Fibroblast of skin of right quadriceps (primary cell): ENCODE measurements around the gene PLEK.
"Not testable (repeated sequence)": the region's sequence is repeated elsewhere in the genome, so short reads cannot be mapped to it uniquely, and the experiment has no call there.

Experiments used
- DNase-seq: peaks from one replicate; pipeline ENCODE4 v3.0.0-alpha.2; 2013

Gene PLEK

GRCh38 chr2:68365087-68365486 is at the start of gene PLEK:
TSS of gene PLEK (plus strand) at chr2:68365282. CDS start at chr2:68365352, 70 bp downstream.
- DNase-seq = no peak

DNA sequence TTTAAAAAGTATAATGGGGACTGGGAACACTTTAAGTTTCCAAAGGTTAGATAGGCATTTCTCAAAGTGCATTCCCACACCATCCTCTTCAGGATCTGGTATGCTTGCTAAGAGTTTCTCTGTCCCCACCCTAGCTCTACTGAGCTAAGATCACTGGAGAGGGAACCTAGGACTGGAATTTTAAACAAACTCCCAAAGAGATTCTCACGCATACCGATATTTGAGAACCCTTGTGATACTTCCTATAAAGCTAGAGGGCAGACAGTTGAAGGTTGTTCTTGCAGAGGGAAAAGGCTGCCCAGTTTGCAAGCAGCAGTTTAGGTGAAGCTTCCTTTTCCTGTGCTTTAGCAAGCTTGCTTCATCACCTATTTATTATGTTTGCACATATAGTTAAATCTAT is 49.0 kb upstream of the PLEK start:
- no peak for DNase-seq

DNA sequence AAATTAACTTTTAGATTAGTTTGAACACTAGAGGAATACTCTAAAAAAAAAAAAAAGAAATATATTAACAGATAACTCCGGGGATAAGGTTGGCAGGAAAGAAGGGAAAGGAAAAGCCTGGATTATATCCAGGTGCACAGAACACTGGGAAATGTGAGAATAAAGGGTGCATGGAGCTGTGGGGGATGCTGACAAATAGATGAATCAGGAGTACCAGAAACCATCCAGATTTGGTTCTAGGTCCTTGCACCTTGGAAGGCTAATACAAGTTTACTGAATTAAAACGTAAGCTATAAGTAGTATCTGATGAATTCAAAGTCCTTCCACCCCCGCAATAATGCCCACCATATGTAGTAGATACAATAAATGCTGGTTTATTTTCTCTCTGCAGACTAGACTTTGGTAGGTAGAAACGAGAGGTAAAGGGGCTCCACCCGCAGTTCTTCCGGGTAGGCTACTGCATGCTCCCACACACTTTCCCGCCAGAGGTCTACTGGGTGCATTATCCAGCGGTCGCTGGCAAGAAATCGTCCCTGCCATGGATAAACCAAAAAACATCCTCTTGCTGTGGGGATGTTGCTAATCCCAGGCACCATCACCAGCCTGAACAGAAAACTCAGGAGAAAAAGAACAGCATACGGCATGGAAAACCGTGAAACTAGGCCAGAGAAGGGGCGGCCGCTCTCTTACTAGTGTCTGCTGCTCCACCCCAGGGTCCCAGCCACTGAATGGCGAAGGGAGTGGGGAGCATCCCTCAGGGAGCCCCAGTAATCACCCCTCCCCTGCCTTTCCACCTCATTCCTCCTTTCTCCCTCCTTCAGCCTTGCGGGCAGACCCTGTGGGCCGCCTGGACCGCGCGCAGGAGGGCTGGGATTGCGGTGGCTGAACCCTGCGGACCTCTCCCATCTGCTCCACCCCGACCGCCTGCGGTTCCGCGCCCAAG is 46.8 kb upstream of the PLEK start:
- DNase-seq = peak; percentile 6

GRCh38 chr2:68318914-68319397 is 46.1 kb upstream of the PLEK start:
- peak; percentile 3 for DNase-seq

GRCh38 chr2:68319398-68320117 is 45.5 kb upstream of the PLEK start, which contains the start of gene CNRIP1:
TSS of gene CNRIP1 (minus strand) at chr2:68319949. CDS start at chr2:68319400, 549 bp downstream.
- peak; percentile 79 for DNase-seq

- no peak for DNase-seq
These were observed 44.9 kb upstream of the PLEK start for GRCh38 chr2:68320118-68320641.

- DNase-seq = no peak
These were observed 40.0 kb upstream of the PLEK start for GRCh38 chr2:68325056-68325455.

- DNase-seq = no peak
These were observed 36.2 kb upstream of the PLEK start for GRCh38 chr2:68328901-68329300.

DNA sequence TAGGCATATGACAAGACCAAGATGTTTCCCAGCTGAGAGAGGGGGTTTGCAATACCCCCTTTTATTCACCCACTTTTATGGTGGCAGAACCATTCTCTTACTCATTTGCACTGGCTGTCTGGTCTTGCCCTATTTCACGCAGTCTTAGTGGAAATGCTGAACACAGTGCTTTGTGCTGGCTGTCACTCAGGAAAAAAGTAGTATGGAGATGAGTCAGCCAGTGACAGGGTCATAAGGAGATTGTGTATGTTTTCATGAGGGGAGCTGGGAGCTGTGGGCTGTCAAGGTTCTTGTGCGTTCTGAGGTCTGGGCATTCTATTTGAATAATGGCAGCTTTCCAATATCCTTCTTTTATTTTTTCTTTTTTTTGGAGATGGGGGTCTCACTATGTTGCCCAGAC is 34.4 kb upstream of the PLEK start:
- no peak for DNase-seq

- no peak for DNase-seq
These were observed 32.1 kb upstream of the PLEK start for GRCh38 chr2:68333009-68333408.

DNA sequence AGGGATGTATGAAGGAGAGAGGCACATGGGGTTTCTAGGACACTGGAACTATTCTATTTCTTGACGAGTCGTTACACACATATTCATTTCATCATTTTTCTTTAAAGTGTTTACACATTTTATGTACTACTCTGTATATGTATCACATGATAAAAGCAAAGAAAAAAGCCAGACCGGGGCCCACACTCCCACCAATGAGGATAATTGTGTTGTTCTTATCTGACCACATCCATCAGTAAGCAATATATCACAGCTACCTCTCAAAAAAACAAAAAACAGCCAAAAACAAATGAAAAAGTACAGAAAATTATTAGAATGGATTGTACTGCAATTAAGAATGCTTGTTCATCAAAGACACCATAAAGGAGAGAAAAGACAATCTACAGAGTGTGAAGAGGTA is 31.2 kb upstream of the PLEK start:
- no peak for DNase-seq

GRCh38 chr2:68336192-68336591 is 28.9 kb upstream of the PLEK start:
- peak; percentile 83 for DNase-seq

DNA sequence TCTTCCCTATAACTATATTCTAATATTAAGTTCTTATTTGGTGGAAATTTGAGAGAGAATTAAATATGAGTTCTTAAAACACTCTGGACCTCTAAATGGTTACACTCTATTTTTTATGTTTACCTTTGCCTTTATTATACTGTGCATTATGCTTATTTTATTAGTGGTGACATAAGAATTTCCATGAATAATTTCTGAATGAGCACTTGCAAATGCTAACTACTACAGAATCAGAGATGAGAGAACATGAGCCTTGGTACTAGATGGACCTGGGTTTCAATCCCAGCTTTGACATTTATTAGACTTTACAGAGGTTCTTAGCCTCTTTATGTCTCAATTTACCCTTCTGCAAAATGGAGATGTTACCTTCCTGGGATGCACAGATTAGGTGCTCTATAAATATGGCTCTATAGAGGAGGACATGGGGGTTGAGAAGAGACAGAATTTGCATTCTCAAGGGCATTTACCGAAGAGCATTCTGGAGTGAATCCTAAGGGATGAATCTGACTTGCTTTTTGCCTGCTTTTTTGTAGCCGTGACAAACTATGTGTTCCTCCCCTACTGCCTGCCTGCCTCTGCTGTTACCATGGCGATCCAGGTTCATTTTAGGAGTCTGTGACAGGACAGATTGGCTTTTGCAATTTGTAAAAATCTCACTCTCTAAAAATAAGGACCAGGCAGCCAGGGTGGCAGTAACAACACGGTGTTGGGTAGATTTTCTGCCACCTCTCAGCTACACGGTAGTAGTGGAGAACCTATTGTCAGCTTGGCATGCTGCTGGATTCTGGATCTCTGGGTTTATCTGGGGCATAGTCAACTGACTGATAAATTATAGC is 24.6 kb upstream of the PLEK start:
- DNase-seq = no peak

DNA sequence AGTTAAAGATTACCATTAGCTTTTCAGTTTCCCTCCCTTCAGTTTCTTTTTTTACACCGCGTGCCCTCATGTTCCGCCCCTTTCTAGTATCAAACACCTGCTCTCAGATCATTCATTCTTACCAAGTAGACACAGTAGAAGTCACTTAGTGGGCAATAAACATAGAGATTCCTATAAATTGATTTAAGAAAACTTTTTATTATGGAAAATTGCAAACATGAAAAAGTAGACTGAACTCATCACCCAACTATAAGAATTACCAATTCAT is 24.1 kb upstream of the PLEK start:
- no peak for DNase-seq

- DNase-seq = no peak
These were observed 23.5 kb upstream of the PLEK start for GRCh38 chr2:68341583-68341982.

DNA sequence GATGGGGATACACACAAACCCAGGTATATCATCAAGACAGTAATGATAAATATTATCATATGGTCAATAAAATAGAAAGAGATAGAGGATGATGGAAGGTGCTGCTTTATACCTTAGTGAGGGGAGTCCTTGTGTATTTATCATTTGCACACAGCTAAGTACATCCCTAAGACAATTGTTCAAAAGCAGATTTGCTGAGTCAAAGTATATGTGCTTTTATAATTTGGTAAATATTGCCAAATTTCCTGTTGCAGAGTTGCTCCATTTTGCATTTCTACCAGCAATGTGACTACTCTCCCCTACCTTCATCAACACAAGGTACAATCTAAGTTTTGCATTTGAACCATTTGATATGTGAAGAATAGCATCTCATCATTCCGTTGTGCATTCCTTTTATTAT is 22.6 kb upstream of the PLEK start:
- no peak for DNase-seq

- DNase-seq = no peak
These were observed 21.1 kb upstream of the PLEK start for GRCh38 chr2:68344031-68344430.

- DNase-seq = no peak
These were observed 19.8 kb upstream of the PLEK start for GRCh38 chr2:68345129-68345875.

DNA sequence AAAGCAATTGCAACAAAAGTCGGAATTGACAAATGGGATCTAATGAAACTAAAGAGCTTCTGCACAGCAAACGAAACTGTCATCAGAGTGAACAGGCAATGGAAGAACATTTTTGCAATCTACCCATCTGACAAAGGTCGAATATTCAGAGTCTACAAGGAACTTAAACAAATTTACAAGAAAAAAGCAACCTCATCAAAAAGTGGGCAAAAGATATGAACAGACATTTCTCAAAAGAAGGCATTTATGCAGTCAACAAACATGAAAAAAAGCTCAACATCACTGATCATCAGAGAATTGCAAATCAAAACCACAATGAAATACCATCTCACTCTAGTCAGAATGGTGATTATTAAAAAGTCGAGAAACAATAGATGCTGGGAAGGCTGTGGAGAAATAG is 16.0 kb upstream of the PLEK start:
- not testable (repeated sequence) for DNase-seq

DNA sequence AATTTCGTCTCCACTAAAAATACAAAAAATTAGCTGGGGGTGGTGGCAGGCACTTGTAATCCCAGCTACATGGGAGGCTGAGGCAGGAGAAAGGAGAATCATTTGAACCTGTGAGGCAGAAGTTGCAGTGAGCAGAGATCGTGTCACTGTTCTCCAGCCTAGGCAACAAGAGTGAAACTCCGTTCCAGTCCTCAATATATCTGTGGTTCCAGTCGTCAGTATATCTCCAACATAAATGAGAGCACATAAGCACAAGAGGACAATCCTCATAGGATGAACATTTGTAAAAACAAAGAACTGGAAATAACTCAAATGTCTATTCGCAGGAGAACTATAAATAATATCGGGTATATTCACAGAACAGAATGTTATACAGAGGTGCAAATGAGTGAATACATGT is 13.1 kb upstream of the PLEK start:
- no peak for DNase-seq

DNA sequence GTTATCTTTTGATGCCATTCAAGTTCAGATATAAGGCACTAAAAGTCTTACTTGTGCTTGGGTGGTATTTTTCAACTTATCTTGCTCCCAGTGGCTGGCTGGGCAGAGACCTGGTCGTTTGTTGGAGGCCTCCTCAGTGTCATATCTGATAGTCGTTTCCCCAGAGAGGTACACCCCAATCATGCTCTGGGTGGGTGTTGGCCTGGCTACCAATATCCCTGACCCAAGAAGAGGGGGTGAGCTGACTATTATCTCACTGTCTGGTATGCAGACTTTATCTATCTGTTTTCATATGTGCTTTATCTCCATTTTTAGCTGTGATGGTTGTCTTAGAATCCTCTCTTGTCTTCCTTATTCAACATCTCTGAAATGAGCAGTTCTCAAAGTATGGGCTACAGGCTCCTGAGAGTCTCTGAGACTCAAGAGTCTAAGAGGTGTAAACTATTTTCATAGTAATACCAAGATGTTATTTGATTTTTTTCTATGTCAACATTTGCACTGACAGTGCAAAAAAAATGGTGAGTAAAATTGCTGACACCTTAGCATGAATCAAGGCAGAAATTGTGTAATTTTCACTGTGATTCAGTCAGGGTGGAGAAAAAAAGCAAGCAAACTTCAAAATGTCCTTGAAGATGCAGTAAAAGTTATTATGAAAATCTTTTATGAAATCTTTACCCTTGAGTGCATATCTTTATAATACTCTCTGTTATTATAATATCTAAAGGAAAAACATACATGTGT is 12.3 kb upstream of the PLEK start:
- no peak for DNase-seq
